Measurements from ENCODE around the gene SH3BGRL3. TPM values are rescaled to one million over a fixed set of nuclear protein-coding genes. Genes with fewer than 3 reads are reported as not detected.

SH3BGRL3 gene
- total and polyA plus RNA-seq, 2 donors = 12.3 to 123 TPM

DNA sequence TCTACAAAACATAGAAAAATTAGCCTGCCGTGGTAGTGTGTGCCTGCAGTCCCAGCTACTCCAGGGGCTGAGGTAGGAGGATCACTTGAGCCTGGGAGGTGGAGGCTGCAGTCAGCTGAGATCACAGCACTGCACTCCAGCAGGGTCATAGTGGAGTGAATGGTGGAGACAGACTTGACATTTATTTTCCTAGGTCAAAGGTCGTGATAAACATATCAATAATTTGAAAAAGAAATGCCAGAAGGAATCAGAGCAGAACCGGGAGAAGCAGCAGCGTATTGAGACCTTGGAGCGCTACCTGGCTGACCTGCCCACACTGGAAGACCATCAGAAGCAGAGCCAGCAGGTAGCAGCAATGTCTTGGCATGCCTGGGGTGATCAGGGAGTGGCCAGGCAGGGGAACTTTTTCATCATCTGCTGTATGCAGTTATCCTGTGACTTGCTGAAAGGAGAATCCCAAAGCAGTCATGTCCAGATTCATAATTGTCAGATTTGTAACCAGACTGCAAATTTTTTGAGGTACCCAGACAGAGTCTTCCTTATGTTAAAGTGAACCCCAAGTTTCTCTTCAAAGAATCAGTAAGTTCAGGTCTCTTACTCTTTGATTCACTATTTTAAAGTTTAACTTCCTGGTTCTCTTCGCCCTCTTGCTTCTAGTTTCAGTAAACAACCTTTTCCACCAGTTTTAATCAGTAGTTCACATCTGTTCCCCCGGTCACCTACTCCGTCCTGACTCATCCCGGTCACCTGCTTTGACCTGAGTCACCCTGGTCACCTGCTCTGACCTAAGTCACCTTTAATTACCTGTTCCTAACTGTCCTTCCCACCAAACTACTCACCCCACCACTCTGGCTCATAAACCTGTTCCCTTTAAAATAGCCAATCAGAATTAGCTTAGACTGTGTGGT, 11.3 kb upstream of the SH3BGRL3 start:
- H3K4me3 ChIP-seq (ENCODE audit: low read depth, low read length) = no peak overlapping the region
- H3K27ac ChIP-seq (ENCODE audit: low read depth) = no peak overlapping the region
- peaks cover 4% of the 10 kb centered on the region for H3K36me3 ChIP-seq (ENCODE audit: insufficient read depth)
- 95% methylated on average over 9 of the region's 9 CpGs for WGBS
- H3K4me1 ChIP-seq (ENCODE audit: insufficient read depth) = no peaks in the 10 kb centered on the region
- DNase-seq (ENCODE audit: extremely low spot score) = no peak

DNA sequence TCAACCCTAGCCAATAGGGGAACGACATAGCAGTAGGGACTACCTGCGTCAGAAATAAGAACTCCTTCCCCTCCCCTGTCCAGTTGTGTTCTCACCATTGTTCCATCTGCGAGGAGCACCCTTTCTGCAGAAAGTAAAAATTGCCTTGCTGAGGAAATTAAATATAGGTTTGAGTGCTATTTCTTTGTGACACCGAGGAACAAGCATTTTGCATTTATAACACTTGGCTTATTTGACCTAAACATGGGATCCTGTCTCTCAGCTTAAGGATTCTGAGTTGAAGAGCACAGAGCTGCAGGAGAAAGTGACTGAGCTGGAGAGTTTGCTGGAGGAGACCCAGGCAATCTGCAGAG, 10.7 kb upstream of the SH3BGRL3 start:
- H3K4me3 ChIP-seq (ENCODE audit: low read depth, low read length) = no peak overlapping the region
- DNase-seq (ENCODE audit: extremely low spot score) = no peak
- no peak overlapping the region for H3K27ac ChIP-seq (ENCODE audit: low read depth)
- H3K36me3 ChIP-seq (ENCODE audit: insufficient read depth) = peaks cover 4% of the 10 kb centered on the region
- WGBS = 98% methylated on average over 4 of the region's 4 CpGs
- no peaks in the 10 kb centered on the region for H3K4me1 ChIP-seq (ENCODE audit: insufficient read depth)

GRCh38 chr1:26274801-26275425, 5.0 kb upstream of the SH3BGRL3 start:
- H3K27ac ChIP-seq (ENCODE audit: low read depth) = peak overlapping the region; percentile 6
- H3K36me3 ChIP-seq (ENCODE audit: insufficient read depth) = no peaks in the 10 kb centered on the region
- no peak overlapping the region for H3K4me3 ChIP-seq (ENCODE audit: low read depth, low read length)
- 80% methylated on average over 11 of the region's 11 CpGs for WGBS
- no peaks in the 10 kb centered on the region for H3K4me1 ChIP-seq (ENCODE audit: insufficient read depth)
- DNase-seq (ENCODE audit: extremely low spot score) = no peak

DNA sequence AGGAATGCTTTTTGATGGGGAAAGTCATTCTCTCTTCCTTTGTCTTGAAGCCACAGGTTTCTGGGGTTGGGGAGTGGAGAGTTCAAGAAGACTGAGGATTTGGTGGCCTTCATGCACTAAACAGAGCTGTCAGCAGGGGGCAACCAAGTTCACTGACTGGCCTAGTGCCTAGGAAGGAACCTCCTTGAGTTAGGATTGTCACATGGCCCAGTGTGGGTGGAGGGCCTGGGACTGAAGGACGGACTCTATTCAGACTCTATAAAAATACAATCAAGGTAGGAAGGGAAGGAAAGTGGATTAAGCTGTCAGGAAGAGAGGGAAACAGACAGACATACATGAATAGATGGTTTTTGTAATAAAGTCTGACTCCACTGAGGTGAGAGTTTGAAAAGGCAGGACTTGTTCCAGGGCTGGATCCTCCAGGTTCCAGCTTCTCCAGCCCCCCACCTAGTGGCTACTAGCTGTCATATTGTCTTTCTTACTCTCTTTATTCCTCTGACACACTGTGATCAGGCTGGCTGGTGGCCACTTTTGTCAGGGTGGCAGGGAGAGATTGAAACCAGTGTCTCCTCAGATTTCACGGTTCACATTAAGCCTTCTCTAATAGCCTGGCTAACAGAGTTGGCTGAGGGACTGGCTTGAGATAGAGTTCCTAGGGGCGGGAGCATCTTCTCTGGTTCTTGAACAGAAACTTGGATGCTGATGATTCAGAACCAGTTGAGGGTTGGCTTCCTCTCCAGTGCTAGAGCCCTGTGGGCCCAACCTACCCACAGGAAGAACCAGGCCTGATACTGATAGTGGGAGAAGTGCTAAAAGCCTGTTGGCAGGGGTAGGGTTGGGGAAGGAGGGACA, 4.1 kb upstream of the SH3BGRL3 start:
- Histone ChIP-seq H3K4me1 (ENCODE audit: insufficient read depth) (no peaks in the 10 kb centered on the region), H3K4me3 (ENCODE audit: low read depth, low read length) (no peak overlapping the region), H3K36me3 (ENCODE audit: insufficient read depth) (no peaks in the 10 kb centered on the region), H3K27ac (ENCODE audit: low read depth) (peak overlapping the region; percentile 25)
- 8% methylated on average over 3 of the region's 3 CpGs for WGBS
- peak; percentile 35 for DNase-seq (ENCODE audit: extremely low spot score)

- Histone ChIP-seq H3K4me1 (ENCODE audit: insufficient read depth) (no peaks in the 10 kb centered on the region), H3K27ac (ENCODE audit: low read depth) (no peak overlapping the region), H3K4me3 (ENCODE audit: low read depth, low read length) (no peak overlapping the region), H3K36me3 (ENCODE audit: insufficient read depth) (no peaks in the 10 kb centered on the region)
- WGBS = 71% methylated on average over 2 of the region's 2 CpGs
- no peak for DNase-seq (ENCODE audit: extremely low spot score)
Observed at GRCh38 chr1:26276432-26276838, 3.5 kb upstream of the SH3BGRL3 start.

DNA sequence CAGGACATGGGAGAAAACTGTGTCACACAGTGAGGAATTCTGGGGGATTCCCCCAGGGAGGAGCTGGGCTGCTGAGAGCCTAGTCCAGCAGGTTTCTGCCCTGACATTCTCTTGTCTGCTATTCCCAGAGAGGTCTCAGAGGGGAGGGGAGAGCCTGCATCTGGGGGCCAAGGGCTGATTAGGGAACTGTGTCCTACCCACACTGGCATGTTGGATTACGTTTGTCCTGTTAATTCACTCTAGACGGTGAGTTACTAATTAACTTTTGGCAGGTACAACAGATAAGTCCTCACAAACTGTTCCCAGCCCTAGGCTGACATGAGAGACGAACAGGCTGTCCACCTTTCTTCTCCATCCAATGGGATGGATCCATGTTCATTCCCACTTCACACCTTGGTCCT, 2.6 kb upstream of the SH3BGRL3 start:
- H3K4me1 ChIP-seq (ENCODE audit: insufficient read depth) = no peaks in the 10 kb centered on the region
- no peaks in the 10 kb centered on the region for H3K36me3 ChIP-seq (ENCODE audit: insufficient read depth)
- peak overlapping the region; percentile 40 for H3K27ac ChIP-seq (ENCODE audit: low read depth)
- H3K4me3 ChIP-seq (ENCODE audit: low read depth, low read length) = no peak overlapping the region
- DNase-seq (ENCODE audit: extremely low spot score) = no peak
- 75% methylated on average over 3 of the region's 3 CpGs for WGBS

GRCh38 chr1:26277719-26278118, 2.2 kb upstream of the SH3BGRL3 start:
- WGBS = 79% methylated on average over 1 of the region's 1 CpG
- no peaks in the 10 kb centered on the region for H3K36me3 ChIP-seq (ENCODE audit: insufficient read depth)
- no peak for DNase-seq (ENCODE audit: extremely low spot score)
- H3K4me3 ChIP-seq (ENCODE audit: low read depth, low read length) = no peak overlapping the region
- H3K4me1 ChIP-seq (ENCODE audit: insufficient read depth) = no peaks in the 10 kb centered on the region
- peak overlapping the region; percentile 40 for H3K27ac ChIP-seq (ENCODE audit: low read depth)

DNA sequence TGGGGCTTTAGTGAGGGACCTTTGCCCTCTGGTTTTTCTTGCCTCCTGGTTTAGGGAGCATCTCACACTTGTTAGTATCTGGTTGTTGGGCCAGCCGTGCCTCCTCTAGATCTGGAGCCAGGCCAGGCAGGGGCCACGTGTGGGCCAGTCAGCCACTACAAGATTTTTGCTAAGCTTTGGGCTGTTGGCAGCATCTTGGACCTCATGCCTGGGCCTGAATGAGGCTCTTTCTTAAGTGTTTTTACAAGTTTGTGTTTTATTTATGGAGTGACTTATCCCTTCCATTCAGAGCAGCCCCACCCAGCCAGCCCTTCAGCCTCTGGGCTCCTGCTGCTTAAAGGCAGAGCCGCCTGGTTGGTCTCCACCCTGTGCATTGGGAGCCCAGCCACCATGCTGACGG, 1.6 kb upstream of the SH3BGRL3 start:
- Histone ChIP-seq H3K4me3 (ENCODE audit: low read depth, low read length) (no peak overlapping the region), H3K27ac (ENCODE audit: low read depth) (peak overlapping the region; percentile 98), H3K36me3 (ENCODE audit: insufficient read depth) (no peaks in the 10 kb centered on the region), H3K4me1 (ENCODE audit: insufficient read depth) (no peaks in the 10 kb centered on the region)
- peak; percentile 67 for DNase-seq (ENCODE audit: extremely low spot score)
- WGBS = 30% methylated on average over 4 of the region's 4 CpGs

DNA sequence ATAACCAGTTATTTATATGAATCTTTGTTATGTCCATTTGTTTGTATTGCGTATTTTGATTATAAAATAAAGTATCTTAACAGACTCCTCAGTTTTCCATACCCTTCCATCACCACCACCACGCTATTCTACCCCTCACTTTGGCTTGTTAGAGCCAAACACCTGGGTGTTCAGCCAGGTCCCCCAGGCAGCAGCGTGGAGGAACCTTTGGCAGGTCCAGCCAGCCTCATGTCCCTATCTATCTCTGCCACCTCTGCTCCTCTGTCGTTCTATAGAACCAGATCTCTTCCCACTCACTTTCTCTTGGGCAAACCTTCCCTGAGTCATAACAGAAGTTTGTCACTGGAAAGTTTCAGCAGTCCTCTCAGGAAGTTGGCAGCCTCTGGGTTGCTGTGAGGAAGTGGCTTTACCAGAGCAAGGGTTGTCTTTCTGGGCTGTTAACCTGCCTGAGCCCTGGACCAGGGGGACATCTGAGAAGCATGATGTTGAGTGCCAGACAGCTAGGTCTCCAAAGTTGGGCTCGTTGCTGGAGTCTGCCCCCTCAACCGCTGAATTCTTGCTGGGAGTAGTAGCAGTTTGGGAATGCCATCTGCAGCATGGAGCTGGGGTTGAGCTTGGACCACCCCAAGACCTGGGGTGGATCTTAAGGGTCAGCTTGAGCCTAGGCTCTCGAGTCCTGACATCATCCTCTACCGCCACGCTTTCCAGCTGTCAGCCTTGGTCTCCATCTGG, 996 bp upstream of the SH3BGRL3 start:
- H3K4me3 ChIP-seq (ENCODE audit: low read depth, low read length) = peak overlapping the region; percentile 80
- no peaks in the 10 kb centered on the region for H3K4me1 ChIP-seq (ENCODE audit: insufficient read depth)
- no peaks in the 10 kb centered on the region for H3K36me3 ChIP-seq (ENCODE audit: insufficient read depth)
- peak overlapping the region; percentile 98 for H3K27ac ChIP-seq (ENCODE audit: low read depth)
- WGBS = 31% methylated on average over 9 of the region's 9 CpGs
- DNase-seq (ENCODE audit: extremely low spot score) = peak; percentile 32

DNA sequence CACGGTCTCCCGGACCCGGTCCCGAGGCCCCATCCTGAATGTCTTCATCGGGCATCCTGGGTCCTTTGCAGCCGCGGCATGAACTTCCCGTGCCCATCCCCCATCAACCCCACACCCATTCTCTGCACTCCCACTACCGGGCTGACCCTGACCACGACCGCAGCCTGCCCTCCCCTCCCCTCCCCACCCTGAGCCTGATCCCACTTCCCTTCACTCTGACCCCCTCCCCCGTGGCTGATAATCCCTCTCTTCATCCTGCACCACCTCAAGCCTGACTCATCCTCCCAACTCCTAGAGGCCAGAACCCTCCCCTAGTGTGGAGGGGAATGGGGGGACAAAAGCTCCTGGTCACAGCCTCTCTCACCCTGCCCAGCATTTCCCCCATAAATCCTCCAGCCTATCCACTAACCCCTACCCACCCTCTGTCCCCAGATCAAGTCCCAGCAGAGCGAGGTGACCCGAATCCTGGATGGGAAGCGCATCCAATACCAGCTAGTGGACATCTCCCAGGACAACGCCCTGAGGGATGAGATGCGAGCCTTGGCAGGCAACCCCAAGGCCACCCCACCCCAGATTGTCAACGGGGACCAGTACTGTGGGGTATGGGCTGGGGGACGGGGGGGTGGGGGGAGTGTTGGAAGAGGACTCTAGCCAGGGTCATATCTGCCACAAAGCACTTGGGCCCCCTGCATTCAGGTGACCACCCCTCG, 602 bp downstream of the SH3BGRL3 start:
- 29% methylated on average over 20 of the region's 20 CpGs for WGBS
- Histone ChIP-seq H3K4me1 (ENCODE audit: insufficient read depth) (no peaks in the 10 kb centered on the region), H3K4me3 (ENCODE audit: low read depth, low read length) (peak overlapping the region; percentile 80)

GRCh38 chr1:26281091-26281958, 1.4 kb downstream of the SH3BGRL3 start:
- WGBS = 90% methylated on average over 5 of the region's 5 CpGs
- DNase-seq (ENCODE audit: extremely low spot score) = no peak
- Histone ChIP-seq H3K36me3 (ENCODE audit: insufficient read depth) (no peaks in the 10 kb centered on the region), H3K4me3 (ENCODE audit: low read depth, low read length) (no peak overlapping the region), H3K27ac (ENCODE audit: low read depth) (peak overlapping the region; percentile 28), H3K4me1 (ENCODE audit: insufficient read depth) (no peaks in the 10 kb centered on the region)

More for the DNA sequence above, 602 bp downstream of the SH3BGRL3 start:
- H3K36me3 ChIP-seq (ENCODE audit: insufficient read depth) = no peaks in the 10 kb centered on the region
- no peak for DNase-seq (ENCODE audit: extremely low spot score)
- peak overlapping the region; percentile 98 for H3K27ac ChIP-seq (ENCODE audit: low read depth)

GRCh38 chr1:26281971-26282370, 2.1 kb downstream of the SH3BGRL3 start:
- no peaks in the 10 kb centered on the region for H3K36me3 ChIP-seq (ENCODE audit: insufficient read depth)
- 35% methylated on average over 15 of the region's 15 CpGs for WGBS
- no peaks in the 10 kb centered on the region for H3K4me1 ChIP-seq (ENCODE audit: insufficient read depth)
- H3K4me3 ChIP-seq (ENCODE audit: low read depth, low read length) = no peak overlapping the region
- no peak overlapping the region for H3K27ac ChIP-seq (ENCODE audit: low read depth)
- no peak for DNase-seq (ENCODE audit: extremely low spot score)

Data from urinary bladder (tissue), 4 donors.